HG02571 (cell line): ENCODE data around the gene ACTR3C.
"Not testable (repeated sequence)": the region's sequence is repeated elsewhere in the genome, so short reads cannot be mapped to it uniquely, and the experiment has no call there.

Source experiments
- ATAC-seq: cut with Tn5 transposase; IDR thresholded peaks from one replicate; pipeline ENCODE4 v1.9.1; 2021; ENCODE audit warnings: mild to moderate bottlenecking, moderate library complexity; ENCODE audit not compliant: unreplicated experiment

Gene ACTR3C

GRCh38 chr7:150285849-150286754 lies 37.2 kb downstream of the ACTR3C start:
- not testable (repeated sequence) for ATAC-seq

GRCh38 chr7:150283608-150284007 lies 39.7 kb downstream of the ACTR3C start:
- not testable (repeated sequence) for ATAC-seq

- not testable (repeated sequence) for ATAC-seq
These were observed 40.2 kb downstream of the ACTR3C start for GRCh38 chr7:150283111-150283510.

GRCh38 chr7:150281681-150282403 lies 41.5 kb downstream of the ACTR3C start:
- not testable (repeated sequence) for ATAC-seq

- not testable (repeated sequence) for ATAC-seq
These were observed 45.0 kb downstream of the ACTR3C start for GRCh38 chr7:150278383-150278782.

GRCh38 chr7:150276132-150276695 lies 47.1 kb downstream of the ACTR3C start:
- ATAC-seq = not testable (repeated sequence)

- ATAC-seq = not testable (repeated sequence)
These were observed 51.4 kb downstream of the ACTR3C start for GRCh38 chr7:150271898-150272297.

- not testable (repeated sequence) for ATAC-seq
These were observed 53.1 kb downstream of the ACTR3C start for GRCh38 chr7:150270101-150270824.

- not testable (repeated sequence) for ATAC-seq
These were observed 54.5 kb downstream of the ACTR3C start for GRCh38 chr7:150268798-150269197.

- not testable (repeated sequence) for ATAC-seq
These were observed 55.1 kb downstream of the ACTR3C start for GRCh38 chr7:150268287-150268686.

GRCh38 chr7:150266953-150267665 lies 56.2 kb downstream of the ACTR3C start:
- not testable (repeated sequence) for ATAC-seq

GRCh38 chr7:150262656-150263055 lies 60.7 kb downstream of the ACTR3C start:
- ATAC-seq = not testable (repeated sequence)

- not testable (repeated sequence) for ATAC-seq
These were observed 75.6 kb downstream of the ACTR3C start for GRCh38 chr7:150247745-150248144.

- ATAC-seq = not testable (repeated sequence)
These were observed 78.1 kb downstream of the ACTR3C start for GRCh38 chr7:150245208-150245607.

- ATAC-seq = not testable (repeated sequence)
These were observed 80.4 kb downstream of the ACTR3C start for GRCh38 chr7:150242935-150243334.

- not testable (repeated sequence) for ATAC-seq
These were observed 97.9 kb downstream of the ACTR3C start for GRCh38 chr7:150225444-150225843.

- not testable (repeated sequence) for ATAC-seq
These were observed 101.0 kb downstream of the ACTR3C start for GRCh38 chr7:150222083-150222972.

- ATAC-seq = not testable (repeated sequence)
These were observed 102.6 kb downstream of the ACTR3C start for GRCh38 chr7:150220673-150221181.
